Esophagus muscularis mucosa (tissue), 4 donors: ENCODE measurements around the gene ABCC1.

Experiments used
- CTCF ChIP-seq, 3 experiments: fragments of 200-600 bp in 2 of 3; fragments of 450-650 bp in 1 of 3; sonication (generic) in 2 of 3; IDR thresholded peaks; one replicate each; pipeline ENCODE4 v1.5.1; 2017 to 2019; ENCODE audit warnings: antibody characterized with exemption in 3 of 3, mild to moderate bottlenecking in 2 of 3, moderate library complexity in 1 of 3
- EP300 ChIP-seq: sonication (generic); formaldehyde crosslinking; IDR thresholded peaks from one replicate; pipeline ENCODE4 v1.6.1; 2017; ENCODE audit warnings: antibody characterized with exemption
- POLR2A ChIP-seq: fragments of 450-650 bp; IDR thresholded peaks from one replicate; pipeline ENCODE4 v1.6.1; 2017; ENCODE audit warnings: antibody characterized with exemption, moderate library complexity, mild to moderate bottlenecking, low read depth
- POLR2AphosphoS5 ChIP-seq, 2 donors: sonication (generic); formaldehyde crosslinking; IDR thresholded peaks; one replicate each; pipeline ENCODE4 v1.6.1; 2017; ENCODE audit warnings: antibody characterized with exemption in 2 of 2

GRCh38 chr16:16083421-16084156, 134.2 kb downstream of the ABCC1 start:
- TF ChIP-seq CTCF (IDR thresholded peaks at IDR 0.05) (no peak), POLR2A (no peak), EP300 (no peak), POLR2AphosphoS5 (IDR thresholded peaks at IDR 0.05) (peak in 1 of 2 donors; percentile 18)
